Fibroblast of pulmonary artery (primary cell): ENCODE measurements around the gene PLXNA4.
A peak's percentile ranks its signal among the peaks of the same experiment; 100 is the strongest.

ENCODE experiments used
- DNase-seq: peaks from one replicate; pipeline ENCODE4 v3.0.0-alpha.2; 2010; ENCODE audit warnings: low read depth
- H3K4me3 ChIP-seq: replicated peaks from 2 replicates; pipeline ENCODE4 v1.5.1; 2011; ENCODE audit warnings: low read depth, mild to moderate bottlenecking, control low read depth, low read length, moderate library complexity
- CTCF ChIP-seq: IDR thresholded peaks from 2 replicates; pipeline ENCODE4 v1.5.1; 2011; ENCODE audit warnings: mild to moderate bottlenecking, control low read depth, low read length, inconsistent platforms; ENCODE audit errors: missing control alignments

Gene PLXNA4

DNA sequence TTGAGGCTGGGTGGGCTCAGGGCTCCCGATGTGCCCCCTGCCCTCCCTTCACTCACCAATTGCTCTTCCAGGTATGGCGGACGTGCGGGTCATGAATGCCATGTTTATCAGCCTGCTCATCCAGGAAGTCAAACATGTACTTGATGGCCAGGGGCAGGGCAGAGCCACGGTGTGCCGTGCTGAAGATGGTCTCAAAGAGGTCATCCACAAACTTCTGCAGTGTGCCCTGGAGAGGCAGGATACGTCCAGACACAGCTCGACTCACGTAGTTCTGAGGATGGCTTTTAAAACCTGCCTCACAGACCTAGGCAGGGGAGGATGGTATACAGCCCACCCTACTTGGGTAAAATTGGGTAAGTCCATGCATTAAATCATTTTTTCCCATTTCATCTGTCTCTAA lies 431.2 kb downstream of the PLXNA4 start:
- no peak for TF ChIP-seq CTCF
- no peak for DNase-seq
- no peak overlapping the region for H3K4me3 ChIP-seq

DNA sequence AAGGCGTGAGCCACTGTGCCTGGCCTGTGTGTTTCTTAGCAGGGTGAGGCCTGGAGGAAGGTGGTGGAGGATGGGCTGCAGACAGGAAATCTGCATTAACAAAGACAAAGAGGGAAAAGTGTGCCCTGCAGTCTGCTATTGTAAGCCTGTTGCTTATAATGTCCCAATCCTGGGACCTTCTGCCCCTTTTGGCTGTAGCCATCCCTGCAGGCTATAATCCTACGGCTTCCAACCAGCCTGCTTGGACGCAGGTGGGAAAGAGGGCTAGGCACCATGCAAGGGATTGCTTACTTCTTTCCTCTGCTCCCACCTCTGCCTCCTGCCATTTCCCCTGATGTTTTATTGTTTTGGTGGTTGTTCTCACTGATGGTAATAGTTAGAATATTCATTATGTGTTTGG lies 434.3 kb downstream of the PLXNA4 start:
- DNase-seq = no peak
- no peak for TF ChIP-seq CTCF
- H3K4me3 ChIP-seq = no peak overlapping the region

GRCh38 chr7:132141109-132141508 lies 435.2 kb downstream of the PLXNA4 start:
- TF ChIP-seq CTCF = no peak
- peak; percentile 18 for DNase-seq
- no peak overlapping the region for H3K4me3 ChIP-seq

DNA sequence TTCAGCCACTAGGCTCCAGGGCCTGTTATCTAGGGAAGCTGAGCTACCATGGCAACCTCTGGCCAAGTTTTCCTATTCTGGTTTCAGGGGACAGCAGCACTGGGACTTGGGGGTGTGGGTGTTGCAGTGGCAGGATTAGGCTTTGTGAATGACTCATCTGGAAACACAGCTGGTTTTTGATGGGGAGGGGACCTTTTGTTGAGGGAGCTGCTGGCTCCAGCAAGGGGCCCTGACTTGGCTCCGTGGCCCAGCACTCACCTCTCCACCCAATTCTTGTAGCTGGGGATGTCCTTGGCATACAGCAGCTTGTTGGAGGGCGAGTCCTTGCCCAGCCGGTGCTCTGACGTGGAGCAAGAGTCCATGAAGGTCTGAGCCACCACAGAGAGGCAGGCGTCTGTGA lies 435.9 kb downstream of the PLXNA4 start:
- H3K4me3 ChIP-seq = no peak overlapping the region
- DNase-seq = no peak

GRCh38 chr7:132138817-132139216 lies 437.5 kb downstream of the PLXNA4 start:
- no peak for DNase-seq
- TF ChIP-seq CTCF = no peak
- no peak overlapping the region for H3K4me3 ChIP-seq

More for the DNA sequence above, 435.9 kb downstream of the PLXNA4 start:
- no peak for TF ChIP-seq CTCF

GRCh38 chr7:132137681-132138080 lies 438.6 kb downstream of the PLXNA4 start:
- TF ChIP-seq CTCF = no peak
- DNase-seq = no peak
- no peak overlapping the region for H3K4me3 ChIP-seq

DNA sequence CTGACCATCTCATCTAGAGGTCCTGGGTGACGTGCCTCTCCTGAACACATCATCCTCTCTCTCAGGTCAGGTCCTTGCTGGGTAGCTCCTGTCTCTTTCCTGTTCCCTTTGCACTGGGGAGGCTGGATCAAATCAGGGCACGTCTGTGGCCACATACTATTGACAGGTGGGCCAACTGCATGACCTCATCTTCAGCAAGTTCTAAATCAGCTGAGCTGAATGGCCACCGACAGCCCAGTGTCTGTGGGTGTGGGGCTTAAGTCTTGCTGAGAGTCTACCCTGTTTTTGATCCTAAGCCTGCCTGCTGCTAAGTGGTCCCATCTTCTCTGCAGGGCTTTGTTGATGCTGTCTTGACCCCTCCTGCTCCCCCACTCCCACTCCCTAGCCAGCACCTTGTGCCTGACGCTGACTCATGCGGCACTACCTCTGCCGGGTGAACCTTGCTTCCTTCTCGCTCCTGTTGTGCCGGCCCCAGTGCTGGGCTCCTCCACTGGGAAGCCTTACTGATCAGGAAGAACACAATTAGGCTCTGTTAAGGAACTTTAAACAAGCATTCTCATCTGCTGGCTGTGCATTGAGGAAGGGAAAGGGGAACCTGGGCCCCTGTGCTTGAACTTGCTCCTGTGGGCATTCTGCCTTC lies 440.4 kb downstream of the PLXNA4 start:
- TF ChIP-seq CTCF = no peak
- no peak overlapping the region for H3K4me3 ChIP-seq
- no peak for DNase-seq
